Prostate gland (tissue), 2 donors: ENCODE measurements around the gene LMCD1.

Experiments
- CTCF ChIP-seq, 4 experiments: fragments of 200-600 bp in 2 of 4; fragments of 450-650 bp in 2 of 4; sonication (generic) in 2 of 4; IDR thresholded peaks; 1 replicate in 3 of 4; 2 replicates in 1 of 4; pipeline ENCODE4 v1.5.1; 2016 to 2019; ENCODE audit warnings: antibody characterized with exemption in 4 of 4, mild to moderate bottlenecking in 2 of 4, moderate library complexity in 2 of 4
- POLR2A ChIP-seq: fragments of 450-650 bp; IDR thresholded peaks from one replicate; pipeline ENCODE4 v1.6.1; 2016; ENCODE audit warnings: antibody characterized with exemption, mild to moderate bottlenecking

DNA sequence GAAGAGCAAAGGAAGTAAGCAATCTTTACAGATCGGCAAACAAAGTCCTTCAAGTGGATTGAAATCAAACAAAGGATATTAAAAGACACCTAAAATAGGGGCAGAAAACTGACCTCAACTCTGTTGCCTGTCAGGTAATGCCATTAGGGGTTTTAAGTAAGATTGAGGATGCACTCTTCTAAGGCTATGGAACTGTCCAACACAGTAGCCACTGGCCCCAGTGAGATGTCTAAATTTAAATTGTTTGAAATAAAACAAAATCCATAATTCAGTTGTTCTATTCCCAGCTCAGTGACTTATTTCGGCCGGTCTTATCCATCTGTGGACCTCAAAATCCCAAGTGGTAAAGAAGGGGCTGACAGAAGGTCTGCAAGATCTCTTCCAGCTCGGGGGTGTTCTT is 49.5 kb upstream of the LMCD1 start:
- no peak for TF ChIP-seq CTCF (IDR thresholded peaks at IDR 0.05)
- no peak for TF ChIP-seq POLR2A
